GM19395 (cell line): ENCODE measurements around the gene TCEAL1.

Experiments
- ATAC-seq: cut with Tn5 transposase; IDR thresholded peaks from one replicate; pipeline ENCODE4 v1.9.1; 2021; ENCODE audit warnings: mild to moderate bottlenecking, moderate library complexity; ENCODE audit not compliant: unreplicated experiment

Gene TCEAL1

GRCh38 chrX:103674531-103675454 lies 46.0 kb downstream of the TCEAL1 start:
- ATAC-seq = no peak

- ATAC-seq = no peak
These were observed 49.6 kb downstream of the TCEAL1 start for GRCh38 chrX:103678199-103678993.
